HG02885 (cell line): ENCODE data around the gene MYH13.

Source experiments
- ATAC-seq: cut with Tn5 transposase; IDR thresholded peaks from one replicate; pipeline ENCODE4 v1.9.1; 2021; ENCODE audit warnings: mild to moderate bottlenecking; ENCODE audit not compliant: unreplicated experiment, poor library complexity

MYH13 gene

DNA sequence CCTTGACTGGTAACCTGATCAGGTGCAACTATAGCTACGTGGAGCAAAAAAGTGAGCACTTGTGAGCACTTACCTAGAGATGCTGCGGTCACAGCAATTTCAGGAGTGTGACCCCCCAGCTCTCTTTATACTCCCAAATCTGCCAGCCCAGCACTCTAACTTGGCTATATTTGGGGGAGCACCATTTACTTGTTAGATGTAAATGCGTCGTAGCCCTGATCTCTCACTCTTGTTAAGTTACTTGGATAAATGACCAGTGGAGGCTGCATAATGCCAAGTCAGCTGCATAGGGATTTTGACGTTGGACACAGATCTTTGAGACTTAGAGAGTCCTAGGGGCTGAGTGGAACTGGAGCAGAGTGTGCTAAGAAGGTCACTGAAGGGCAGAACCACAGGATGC is at the start of gene MYH13:
TSS of gene MYH13 (minus strand) at position 101 of the 400 bp plus-strand sequence. CDS start 8,476 bp downstream, outside the sequence.
- ATAC-seq = no peak

DNA sequence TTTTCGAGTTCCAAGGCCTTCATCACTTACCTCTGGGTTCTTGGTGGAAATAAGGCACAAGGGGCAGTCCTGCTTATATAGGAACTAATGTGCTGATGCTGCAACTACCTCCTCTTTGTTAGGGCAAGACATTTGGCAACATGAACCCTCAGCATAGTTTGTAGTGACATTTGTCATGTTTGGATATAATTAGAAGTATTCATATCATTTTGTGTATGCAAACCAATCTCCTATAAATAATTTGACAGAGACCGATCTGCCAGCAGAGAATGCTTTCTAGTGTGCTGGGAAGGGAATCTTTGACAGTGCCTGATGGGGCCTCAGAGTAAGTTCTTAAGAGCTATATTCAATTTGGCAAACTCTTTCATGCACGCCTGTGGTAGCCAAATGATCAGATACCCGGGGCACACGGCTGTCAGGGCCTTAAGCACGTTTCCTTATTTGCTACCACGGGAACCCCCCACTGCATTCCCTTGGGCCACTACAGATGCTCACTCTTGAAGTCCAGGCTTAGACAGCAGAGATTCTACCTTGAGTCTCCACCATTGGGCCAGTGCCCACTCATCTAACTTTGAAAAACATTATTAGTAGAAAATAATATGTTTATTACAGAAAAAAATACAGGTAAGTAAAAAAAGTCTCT is 49.2 kb upstream of the MYH13 start, which contains the start of gene MYH8:
TSS of gene MYH8 (minus strand) at position 51 of the 643 bp plus-strand sequence. CDS start 1,723 bp downstream, outside the sequence.
- no peak for ATAC-seq

DNA sequence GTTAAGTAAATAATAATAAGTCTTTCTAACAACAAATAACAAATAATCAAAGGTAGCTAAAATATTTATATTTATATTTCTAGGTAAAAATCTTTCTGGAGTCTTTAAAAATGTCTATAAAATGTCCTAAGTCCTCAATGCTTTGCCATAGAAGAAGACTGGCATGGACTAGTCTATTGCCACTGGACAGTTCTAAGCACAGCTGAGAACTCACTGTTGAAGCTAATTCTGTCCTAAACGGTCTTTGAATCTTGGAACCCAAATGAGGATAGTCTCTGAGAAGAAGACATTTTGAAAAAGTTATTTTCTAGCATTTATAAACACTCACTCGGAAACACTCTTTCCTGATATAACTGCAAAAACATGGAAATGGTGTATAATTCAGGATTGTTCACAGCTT is 48.4 kb upstream of the MYH13 start:
- ATAC-seq = no peak

DNA sequence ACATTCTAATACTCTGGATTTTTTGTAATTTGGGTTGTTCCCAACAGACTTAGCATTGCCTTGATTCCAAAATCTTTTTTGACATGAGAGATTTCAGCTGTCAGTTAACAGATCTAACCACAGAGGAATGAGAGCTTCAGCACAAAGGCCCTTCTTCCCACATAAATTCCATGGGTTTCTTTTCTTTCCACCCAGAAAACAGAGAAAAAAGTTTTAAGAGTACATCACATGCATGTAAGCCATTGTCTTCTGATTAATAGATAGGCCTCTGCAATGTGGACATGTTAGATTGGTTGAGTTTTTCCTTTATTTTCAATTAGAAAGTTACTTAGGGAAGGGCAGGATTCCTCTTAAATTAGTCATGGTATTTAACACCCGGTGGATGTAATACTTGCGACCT is 48.0 kb upstream of the MYH13 start:
- ATAC-seq = no peak

DNA sequence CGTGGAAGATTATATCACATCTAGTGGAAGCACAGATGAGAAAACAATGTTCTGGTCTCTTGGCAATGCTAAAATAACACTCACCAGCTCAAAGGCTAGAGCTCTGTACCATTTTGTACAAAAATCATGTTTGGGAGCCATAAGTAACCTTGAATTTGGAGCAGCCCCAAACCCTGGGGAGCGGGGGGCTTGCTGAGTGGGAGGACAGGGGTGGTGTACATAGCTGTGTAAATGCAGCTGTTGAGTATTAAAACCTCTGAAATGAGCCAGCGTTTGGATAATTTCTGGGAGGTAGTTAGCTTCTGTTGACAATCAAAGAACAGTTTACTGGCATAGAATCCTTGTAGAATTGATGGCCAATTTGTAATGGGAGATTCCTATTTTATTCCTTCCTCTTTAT is 44.6 kb upstream of the MYH13 start:
- no peak for ATAC-seq

DNA sequence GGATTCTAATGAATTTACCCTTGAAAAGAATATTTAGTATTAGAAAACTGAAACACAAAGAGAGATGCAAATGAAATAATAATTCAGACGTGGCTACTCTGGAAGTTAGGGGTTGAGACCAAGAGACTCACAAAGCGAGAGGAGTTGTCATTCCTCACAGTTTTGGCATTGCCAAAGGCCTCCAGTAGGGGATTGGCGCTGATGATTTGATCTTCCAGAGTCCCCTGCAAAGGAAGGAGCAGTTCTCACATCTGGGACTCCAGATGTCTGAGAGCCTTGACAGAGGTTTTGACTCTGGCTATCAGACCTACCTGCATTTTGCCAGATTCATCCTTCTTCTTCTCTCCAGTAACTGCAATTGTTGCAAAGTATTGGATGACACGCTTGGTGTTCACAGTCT is 42.4 kb upstream of the MYH13 start:
- ATAC-seq = no peak

DNA sequence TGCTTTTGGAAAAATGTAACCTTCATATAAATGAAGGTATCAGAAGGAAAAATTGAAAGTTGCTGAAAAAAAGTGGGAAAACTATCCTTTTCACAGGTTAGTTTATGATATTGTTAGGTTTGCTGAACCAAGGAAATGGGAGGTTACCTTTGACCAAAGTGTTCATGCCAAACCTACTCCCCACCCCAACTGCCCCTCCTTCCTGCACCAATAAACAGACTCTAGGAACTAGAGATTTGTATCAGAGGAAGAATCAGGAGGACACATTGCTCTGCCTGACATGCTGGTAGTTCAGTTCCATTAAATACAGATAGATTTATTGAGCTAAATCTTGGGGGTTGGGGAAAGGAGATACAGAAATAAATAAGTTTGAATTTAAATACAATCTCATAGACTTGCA is 30.8 kb upstream of the MYH13 start:
- ATAC-seq = no peak

DNA sequence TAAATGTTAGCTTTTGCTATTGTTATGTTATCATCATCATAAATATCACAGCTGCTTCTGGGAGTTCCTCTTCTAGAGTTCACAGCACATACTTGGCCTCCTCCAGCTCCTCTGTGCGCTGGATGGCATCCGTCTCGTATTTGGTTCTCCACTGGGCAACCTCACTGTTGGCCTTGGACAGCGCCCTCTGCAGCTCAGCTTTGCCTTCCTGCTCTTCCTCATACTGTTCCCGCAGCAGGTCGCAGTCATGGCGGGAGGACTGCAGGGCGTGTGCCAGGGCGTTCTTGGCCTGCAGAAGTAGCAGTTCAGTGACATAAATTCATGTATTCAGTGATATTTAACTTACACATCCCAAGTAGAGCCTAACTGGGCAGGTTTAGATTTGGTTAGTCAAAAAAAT is 25.5 kb upstream of the MYH13 start:
- ATAC-seq = no peak

DNA sequence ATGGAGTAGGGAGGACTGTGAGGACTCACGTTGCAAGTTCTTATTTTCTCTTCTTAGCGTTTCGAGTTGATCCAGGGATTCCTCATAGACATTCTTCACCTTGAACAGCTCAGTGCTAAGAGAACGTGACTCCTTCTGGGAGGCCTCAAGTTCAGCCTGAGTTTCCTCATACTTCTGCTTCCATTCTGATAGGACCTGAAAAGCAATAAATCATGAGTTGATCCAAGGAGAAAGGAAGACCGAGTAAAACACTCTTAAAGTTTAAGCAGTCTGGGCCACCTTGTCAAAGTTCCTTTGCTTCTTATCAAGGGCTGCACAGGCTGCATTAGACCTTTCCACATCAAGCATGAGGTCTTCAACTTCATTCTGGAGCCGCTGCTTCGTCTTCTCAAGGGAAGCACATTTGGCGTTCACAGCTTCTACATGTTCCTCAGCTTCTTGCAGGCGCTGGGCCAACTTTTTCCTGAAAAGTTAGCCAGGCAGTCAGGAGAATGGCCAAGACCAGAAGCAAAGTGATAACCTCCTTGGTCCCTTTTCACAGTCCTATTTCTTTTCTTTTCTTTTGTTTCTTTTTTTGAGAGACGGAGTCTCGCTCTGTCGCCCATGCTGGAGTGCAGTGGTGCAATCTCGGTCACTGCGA is 23.8 kb upstream of the MYH13 start:
- ATAC-seq = no peak

DNA sequence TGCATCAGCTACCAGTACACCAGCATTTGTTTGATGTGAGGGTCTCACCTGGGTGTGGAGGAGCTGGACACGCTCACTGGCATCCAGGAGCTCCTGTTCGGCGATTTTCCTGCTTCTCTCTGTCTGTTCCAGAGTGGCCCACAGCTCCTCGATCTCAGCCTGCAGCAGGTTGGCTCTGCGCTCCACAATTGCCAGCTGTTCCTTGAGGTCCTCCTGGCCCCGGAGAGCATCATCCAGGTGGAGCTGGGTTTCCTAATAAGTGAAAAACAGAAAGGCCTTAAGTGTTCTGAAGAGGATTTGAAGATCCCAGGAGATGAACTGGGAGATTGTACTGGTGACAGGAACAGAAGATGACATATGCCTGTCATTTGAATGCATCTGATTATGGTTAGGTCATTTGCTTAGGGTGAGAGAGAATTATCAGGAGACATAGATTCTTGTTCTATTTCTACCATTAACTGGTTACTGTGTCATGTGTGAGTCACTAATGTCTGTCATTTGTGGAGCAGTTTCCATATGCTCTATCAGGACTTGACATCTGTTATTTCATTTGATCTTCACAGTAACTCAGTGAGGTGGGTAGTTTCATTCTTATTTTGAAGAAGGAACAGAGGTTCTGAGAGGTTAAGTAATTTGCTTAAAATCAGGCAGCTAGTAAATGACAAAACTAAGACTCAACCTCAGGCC is 21.5 kb upstream of the MYH13 start:
- ATAC-seq = no peak

DNA sequence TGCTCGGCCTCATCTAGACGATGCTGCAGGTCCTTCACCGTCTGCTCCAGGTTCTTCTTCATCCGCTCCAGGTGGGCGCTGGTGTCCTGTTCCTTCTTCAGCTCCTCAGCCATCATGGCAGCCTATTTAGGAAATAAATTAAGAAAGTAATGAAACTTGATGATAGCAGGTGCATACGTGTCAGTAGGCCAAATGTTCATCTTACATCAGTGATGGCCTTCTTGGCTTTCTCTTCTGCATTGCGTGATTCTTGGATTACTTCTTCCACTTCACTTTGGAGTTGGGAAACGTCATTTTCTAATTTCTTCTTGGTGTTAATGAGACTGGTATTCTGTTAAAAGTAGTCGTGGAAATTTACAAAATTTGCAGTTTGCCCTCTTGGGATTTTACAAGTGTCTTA is 20.1 kb upstream of the MYH13 start:
- no peak for ATAC-seq

DNA sequence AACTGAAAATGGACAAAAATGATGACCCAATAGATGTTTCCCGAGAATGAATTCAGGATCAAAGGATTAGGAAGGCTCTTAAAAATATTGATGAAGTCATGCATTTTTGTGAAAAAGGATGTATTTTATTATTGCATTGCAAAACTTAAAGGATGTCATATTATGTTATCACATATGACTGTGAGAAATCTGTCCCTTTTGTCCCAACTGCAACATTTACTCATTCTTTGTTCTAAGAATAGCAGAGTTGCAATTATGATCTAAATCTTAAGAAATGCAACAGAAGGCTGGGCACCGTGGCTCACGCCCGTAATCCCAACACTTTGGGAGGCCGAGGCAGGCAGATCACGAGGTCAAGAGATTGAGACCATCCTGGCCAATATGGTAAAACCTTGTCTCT is 13.1 kb upstream of the MYH13 start:
- no peak for ATAC-seq

DNA sequence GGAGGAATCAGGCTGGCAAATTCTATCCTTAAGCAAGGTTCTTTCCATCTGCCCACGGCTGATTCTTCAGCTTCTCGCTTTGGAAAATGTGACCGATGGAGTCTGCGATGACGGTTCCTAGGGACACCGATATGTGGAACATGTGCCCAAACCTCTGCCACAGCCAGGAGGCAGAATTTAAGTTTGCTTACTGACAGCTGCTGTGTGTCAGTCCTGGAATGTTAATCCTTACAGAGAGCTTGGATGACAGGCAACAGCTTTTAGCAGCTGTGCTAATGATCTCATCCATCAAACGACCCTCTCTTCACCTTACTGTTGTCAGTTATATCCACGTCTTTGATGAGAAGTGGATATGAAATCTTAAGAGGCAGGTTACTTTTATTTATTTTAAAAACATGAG is 11.4 kb upstream of the MYH13 start:
- no peak for ATAC-seq

DNA sequence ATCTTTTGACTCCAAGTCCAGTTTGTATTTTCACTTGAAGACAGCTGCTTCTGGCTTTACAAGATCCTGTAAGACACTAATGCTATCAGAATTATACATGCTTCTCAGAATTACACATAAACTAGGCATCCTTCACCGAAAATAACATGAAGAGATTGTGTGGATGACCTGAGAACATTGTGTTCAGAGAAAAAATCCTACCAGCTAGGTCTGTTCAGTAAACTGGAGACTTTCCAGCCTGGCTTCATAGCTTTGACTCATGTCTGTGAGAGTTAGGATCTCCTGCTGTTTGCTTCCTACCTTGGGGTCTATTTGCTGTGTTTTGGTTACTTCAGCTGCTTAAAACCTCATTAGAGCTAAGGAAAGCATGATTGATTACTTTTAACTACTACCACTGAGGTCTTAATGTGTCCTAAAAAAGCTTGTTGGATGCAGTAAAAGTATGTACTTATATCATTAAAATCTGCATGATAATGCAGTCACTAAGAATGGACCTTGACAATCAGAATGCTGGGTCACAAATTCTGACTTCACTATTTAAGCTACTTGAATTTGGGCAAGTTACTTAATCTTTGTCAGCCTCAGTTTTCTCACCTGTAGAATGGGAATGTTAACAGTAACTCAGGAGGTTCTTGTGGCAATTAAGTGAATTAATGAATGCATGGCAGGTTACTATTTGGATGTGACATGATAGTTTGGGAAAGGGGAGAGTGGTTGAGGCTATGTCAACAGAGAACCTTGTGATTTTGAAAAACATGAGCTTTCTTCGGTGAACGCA is 8.0 kb upstream of the MYH13 start:
- ATAC-seq = no peak

DNA sequence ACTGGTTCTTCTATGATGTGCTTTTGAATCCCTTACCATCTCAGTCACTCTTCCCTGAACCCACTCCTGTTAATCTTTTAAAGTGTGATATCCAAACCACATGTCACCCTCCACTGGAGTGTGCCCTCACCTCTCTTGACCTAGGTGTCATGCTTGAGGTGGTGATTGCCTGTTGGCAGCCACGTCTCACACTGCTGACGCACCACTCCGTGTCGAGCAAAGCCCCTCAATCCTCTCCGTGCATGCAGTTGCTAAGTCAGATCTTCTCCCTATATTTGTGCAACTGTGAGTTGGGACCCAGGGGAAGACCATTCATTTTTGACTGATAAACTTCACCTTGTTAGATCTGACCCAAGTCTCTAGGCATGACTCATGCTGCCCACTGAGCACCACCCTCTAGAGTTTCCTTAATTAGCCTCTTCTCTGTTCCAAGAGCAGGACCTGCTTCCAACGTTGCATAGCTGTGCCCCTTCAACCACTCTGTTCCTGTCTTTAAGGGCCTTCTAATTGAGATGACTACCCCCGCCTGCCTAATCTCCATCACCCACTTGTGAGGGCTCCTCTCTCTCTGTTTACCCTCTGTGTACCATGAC is 2.7 kb downstream of the MYH13 start:
- no peak for ATAC-seq

DNA sequence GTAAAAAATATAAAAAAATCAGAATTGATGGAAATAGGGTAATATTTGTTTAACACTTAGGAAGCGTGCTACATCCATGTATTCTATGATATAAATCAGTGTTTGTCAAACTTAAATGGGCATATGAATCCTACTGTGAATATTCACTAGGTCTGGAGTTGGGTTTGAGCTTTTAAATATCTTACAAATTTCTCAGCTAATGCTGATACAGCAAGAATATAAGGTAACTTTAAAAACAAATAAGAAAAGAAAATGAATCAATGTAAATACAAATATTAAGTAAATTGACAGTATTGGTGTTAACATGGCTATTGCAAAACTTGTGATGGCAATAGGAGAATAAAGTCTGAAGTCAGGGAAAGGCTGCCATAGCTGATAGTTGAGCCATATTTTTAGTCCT is 3.6 kb downstream of the MYH13 start:
- ATAC-seq = no peak

DNA sequence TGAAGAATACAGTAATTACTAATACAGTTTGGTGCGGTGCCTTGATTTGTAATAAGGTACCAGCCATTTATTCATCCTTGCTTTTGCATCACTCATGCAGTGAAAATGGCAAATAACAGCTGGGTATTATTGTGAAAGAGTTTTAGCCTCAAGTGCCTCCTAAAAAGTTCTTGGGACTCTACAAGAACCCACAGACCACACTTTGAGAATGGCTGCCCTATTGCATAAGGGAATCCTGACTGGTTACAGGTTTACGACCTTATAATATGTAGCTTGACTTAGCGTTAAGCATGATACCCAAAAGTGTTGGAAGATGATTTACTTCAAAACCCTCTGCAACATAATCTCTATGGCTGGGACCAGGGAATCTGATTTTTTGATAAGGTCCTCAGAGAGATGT is 4.2 kb downstream of the MYH13 start:
- no peak for ATAC-seq

DNA sequence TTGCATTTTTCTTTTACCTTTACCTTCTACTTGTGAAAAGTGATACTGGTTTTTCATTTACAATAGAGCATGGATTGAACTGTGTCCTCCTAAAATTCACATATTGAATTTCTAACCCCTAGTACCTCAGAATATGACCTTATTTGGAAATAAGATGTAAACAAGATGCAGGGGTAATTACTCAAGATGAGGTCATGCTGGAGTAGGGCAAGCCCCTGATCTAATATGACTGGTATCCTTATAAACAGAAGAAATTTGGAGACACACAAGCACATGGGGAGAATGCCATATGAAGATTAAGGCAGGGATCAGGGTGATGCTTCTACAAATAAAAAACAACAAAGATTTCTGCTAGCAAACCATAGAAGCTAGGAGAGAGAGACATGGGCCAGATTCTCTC is 12.2 kb downstream of the MYH13 start:
- no peak for ATAC-seq

DNA sequence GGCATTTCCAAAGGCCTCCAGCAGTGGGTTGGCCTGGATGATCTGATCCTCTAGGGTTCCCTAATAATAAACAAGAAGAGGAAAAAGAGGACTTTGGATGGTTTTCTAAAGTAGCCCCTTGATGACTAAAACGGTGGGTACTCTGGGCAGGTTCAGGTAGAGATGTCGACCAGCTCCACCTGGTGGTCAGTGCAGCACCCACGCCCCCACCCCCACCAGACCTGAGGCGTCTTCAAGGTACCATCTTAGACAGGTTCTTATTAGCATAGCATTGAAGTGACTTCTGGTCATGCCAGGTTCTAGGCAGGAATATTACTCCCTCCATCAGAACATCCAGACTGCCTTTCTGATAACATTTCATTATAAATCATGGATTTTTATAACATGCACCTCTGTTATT is 15.0 kb downstream of the MYH13 start:
- ATAC-seq = no peak

DNA sequence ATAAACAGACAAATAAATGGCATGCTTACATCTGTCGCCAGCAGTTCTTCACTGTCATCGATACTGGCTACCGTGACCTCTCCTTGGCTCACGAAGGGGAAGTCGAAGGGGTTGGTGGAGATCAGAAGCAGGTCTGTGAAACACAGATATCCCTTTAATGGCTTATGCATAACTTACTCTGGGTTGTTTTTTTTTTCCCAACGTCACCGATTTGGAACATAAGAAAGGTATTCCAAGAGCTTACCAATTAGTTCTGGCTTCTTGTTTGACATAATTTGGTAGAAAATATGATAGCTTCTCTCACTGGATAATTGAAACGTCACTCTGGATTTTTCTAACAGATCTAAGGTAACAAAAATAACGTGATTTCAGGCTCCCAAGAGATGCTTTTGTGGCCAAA is 18.2 kb downstream of the MYH13 start:
- no peak for ATAC-seq

DNA sequence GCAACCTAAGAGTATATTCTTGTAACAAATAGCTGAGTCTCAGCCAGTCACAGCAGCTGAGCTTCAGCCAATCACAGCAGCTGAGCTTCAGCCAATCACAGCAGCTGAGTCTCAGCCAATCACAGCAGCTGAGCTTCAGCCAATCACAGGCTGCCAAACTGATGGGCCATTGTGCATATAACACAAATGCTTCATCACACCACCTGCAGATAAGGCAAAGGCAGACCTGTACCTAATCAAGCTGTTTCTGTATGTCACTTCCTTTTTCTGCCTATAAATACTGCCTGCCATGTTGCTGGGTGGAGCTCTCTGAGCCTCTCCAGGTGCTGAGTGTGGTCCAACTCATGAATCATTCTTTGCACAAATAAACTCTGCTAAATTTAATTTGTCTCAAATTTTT is 19.9 kb downstream of the MYH13 start:
- ATAC-seq = no peak
